Thymus (tissue), 14 donors: ENCODE results near the gene PABPC1L. TPM values are rescaled to one million over a fixed set of nuclear protein-coding genes. Genes with fewer than 3 reads are reported as not detected.
"Not testable (repeated sequence)": the region's sequence is repeated elsewhere in the genome, so short reads cannot be mapped to it uniquely, and the experiment has no call there.

ENCODE experiments used
- DNase-seq, 9 donors: peaks; one replicate each; pipeline ENCODE4 v3.0.0-alpha.2; 2013; ENCODE audit warnings: low spot score in 9 of 9, low read depth in 6 of 9, missing footprints in 1 of 9
- H3K27ac ChIP-seq, 2 donors: one replicate each; pipeline ENCODE4 v1.5.1; 2013; ENCODE audit warnings: control low read depth in 1 of 2, low read depth in 1 of 2, low read length in 1 of 2, mild to moderate bottlenecking in 1 of 2, moderate library complexity in 1 of 2
- H3K27me3 ChIP-seq, 2 donors: one replicate each; pipeline ENCODE4 v1.5.1; 2013; ENCODE audit warnings: low read length in 1 of 2; ENCODE audit not compliant: control insufficient read depth in 2 of 2, insufficient read depth in 1 of 2
- H3K36me3 ChIP-seq, 2 donors: one replicate each; pipeline ENCODE4 v1.5.1; 2013; ENCODE audit warnings: low read length in 1 of 2, mild to moderate bottlenecking in 1 of 2, moderate library complexity in 1 of 2; ENCODE audit not compliant: control insufficient read depth in 2 of 2, insufficient read depth in 2 of 2
- H3K4me1 ChIP-seq, 2 donors: one replicate each; pipeline ENCODE4 v1.5.1; 2013; ENCODE audit warnings: low read length in 2 of 2; ENCODE audit not compliant: control insufficient read depth in 2 of 2, insufficient read depth in 2 of 2
- H3K4me3 ChIP-seq, 2 donors: one replicate each; pipeline ENCODE4 v1.5.1; 2013; ENCODE audit warnings: low read length in 2 of 2, control low read depth in 1 of 2, mild to moderate bottlenecking in 1 of 2
- H3K9me3 ChIP-seq, 2 donors: one replicate each; pipeline ENCODE4 v1.5.1; 2013; ENCODE audit warnings: low read length in 1 of 2, mild to moderate bottlenecking in 1 of 2; ENCODE audit not compliant: control insufficient read depth in 2 of 2, insufficient read depth in 1 of 2
- WGBS: extraction: QIAGEN DNeasy Blood & Tissue Kit; methylation state at CpG from one replicate; pipeline ENCODE4 v1.1.7; 2013; 5-methylcytosine and 5-hydroxymethylcytosine counted together
- long read RNA-seq, 10 donors: transcript quantifications; one replicate each; lab custom pipeline, GENCODE V29; 2026
- polyA plus RNA-seq: library from polyadenylated mRNA; stranded (reverse); fragments of 200-250 nt; gene quantifications from one replicate; pipeline ENCODE4 v1.2.3, GENCODE V29; 2013
- total RNA-seq: library from RNA; stranded (reverse); fragments of 120-200 nt; gene quantifications from one replicate; pipeline ENCODE4 v1.2.4, GENCODE V29; 2013
- donor health status: healthy.

The PABPC1L gene
- 7.2 TPM for total RNA-seq
- polyA plus RNA-seq, result 131 TPM
- long read RNA-seq, donor 1, partial matches to known transcripts, result 0 of 3 reads
- long read RNA-seq, donor 1, other reads (novel, unspliced or antisense), result 0 of 3 reads
- long read RNA-seq, donor 2, transcript PABPC1L-202 (8 exons, 1,263 nt), result major isoform, 9 of 18 reads
- long read RNA-seq, donor 2, transcript PABPC1L-207 (6 exons, 2,223 nt), result minor isoform, 7 of 18 reads
- long read RNA-seq, donor 2, partial matches to known transcripts, result 0 of 18 reads
- long read RNA-seq, donor 2, other reads (novel, unspliced or antisense), result 0 of 18 reads
- long read RNA-seq, donor 3, transcript PABPC1L-202 (8 exons, 1,263 nt), result major isoform, 13 of 19 reads
- long read RNA-seq, donor 3, partial matches to known transcripts, result 0 of 19 reads
- long read RNA-seq, donor 3, other reads (novel, unspliced or antisense), result 0 of 19 reads
- long read RNA-seq, donor 4, transcript PABPC1L-207 (6 exons, 2,223 nt), result minor isoform, 5 of 14 reads
- long read RNA-seq, donor 4, transcript PABPC1L-202 (8 exons, 1,263 nt), result major isoform, 6 of 14 reads
- long read RNA-seq, donor 4, partial matches to known transcripts, result 0 of 14 reads
- long read RNA-seq, donor 4, other reads (novel, unspliced or antisense), result 0 of 14 reads
- long read RNA-seq, donor 5, transcript PABPC1L-202 (8 exons, 1,263 nt), result major isoform, 13 of 84 reads
- long read RNA-seq, donor 5, transcript PABPC1L-207 (6 exons, 2,223 nt), result minor isoform, 8 of 84 reads
- long read RNA-seq, donor 5, partial matches to known transcripts, result 44 of 84 reads
- long read RNA-seq, donor 5, other reads (novel, unspliced or antisense), result 17 of 84 reads
- long read RNA-seq, donor 6, partial matches to known transcripts, result 6 of 68 reads
- long read RNA-seq, donor 6, other reads (novel, unspliced or antisense), result 55 of 68 reads
- long read RNA-seq, donor 7, partial matches to known transcripts, result 15 of 43 reads
- long read RNA-seq, donor 7, other reads (novel, unspliced or antisense), result 24 of 43 reads
- long read RNA-seq, donor 8, partial matches to known transcripts, result 0 of 4 reads
- long read RNA-seq, donor 8, other reads (novel, unspliced or antisense), result 0 of 4 reads
- long read RNA-seq, donor 9, partial matches to known transcripts, result 0 of 7 reads
- long read RNA-seq, donor 9, other reads (novel, unspliced or antisense), result 0 of 7 reads
- long read RNA-seq, donor 10, partial matches to known transcripts, result 0 of 3 reads
- long read RNA-seq, donor 10, other reads (novel, unspliced or antisense), result 0 of 3 reads

- peak in 8 of 9 donors; percentile 43 to 89 (median 66) for DNase-seq
- Histone ChIP-seq H3K4me1 (peaks cover 12% of the 10 kb centered on the region in 2 donors), H3K9me3 (no peaks in the 10 kb centered on the region), H3K36me3 (peaks cover 13 to 37% of the 10 kb centered on the region in 2 donors), H3K4me3 (peak within 1 kb of the TSS; percentile 67 to 85), H3K27me3 (no peaks in the 10 kb centered on the region), H3K27ac (no peak within 1 kb of the TSS)
- WGBS, result 3% methylated on average over 61 of the region's 61 CpGs
These were observed at the start of gene PABPC1L for GRCh38 chr20:44909872-44910689. PABPC1L (plus strand) TSS chr20:44910060; CDS start chr20:44910144, 84 bp downstream.

GRCh38 chr20:44861531-44862006, 48.3 kb upstream of the PABPC1L start:
- no peak for DNase-seq
- WGBS, result 92% methylated on average over 5 of the region's 5 CpGs
- Histone ChIP-seq H3K9me3 (no peaks in the 10 kb centered on the region), H3K4me3 (no peak overlapping the region), H3K27ac (no peak overlapping the region), H3K27me3 (peaks cover 0 to 2% of the 10 kb centered on the region in 2 donors), H3K4me1 (no peaks in the 10 kb centered on the region), H3K36me3 (no peaks in the 10 kb centered on the region)

DNA sequence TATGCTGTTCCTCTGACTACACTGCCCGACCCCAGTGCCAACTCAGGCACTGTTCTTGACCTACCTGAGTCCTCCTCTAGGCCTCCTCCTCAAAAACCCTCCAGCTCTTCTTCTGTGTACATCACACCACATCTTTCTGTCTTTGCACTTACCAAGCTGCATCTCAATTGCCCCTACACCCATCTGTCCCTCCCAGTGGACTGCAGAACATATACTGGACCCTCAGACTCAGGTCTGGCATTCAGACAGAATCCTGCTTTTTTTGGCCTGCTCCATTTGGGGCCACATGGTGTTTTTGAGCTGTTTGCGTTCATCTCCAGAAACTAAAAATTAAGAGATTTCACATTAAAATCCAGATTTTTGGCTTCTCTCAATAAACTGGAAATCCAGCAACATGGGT, 47.6 kb upstream of the PABPC1L start:
- H3K27ac ChIP-seq, result peak overlapping the region in 1 of 2 donors; percentile 53
- no peak overlapping the region for H3K4me3 ChIP-seq
- peaks cover 0 to 4% of the 10 kb centered on the region in 2 donors for H3K27me3 ChIP-seq
- no peaks in the 10 kb centered on the region for H3K36me3 ChIP-seq
- no peaks in the 10 kb centered on the region for H3K9me3 ChIP-seq
- no peak for DNase-seq
- WGBS, result 94% methylated on average over 2 of the region's 2 CpGs
- H3K4me1 ChIP-seq, result no peaks in the 10 kb centered on the region

DNA sequence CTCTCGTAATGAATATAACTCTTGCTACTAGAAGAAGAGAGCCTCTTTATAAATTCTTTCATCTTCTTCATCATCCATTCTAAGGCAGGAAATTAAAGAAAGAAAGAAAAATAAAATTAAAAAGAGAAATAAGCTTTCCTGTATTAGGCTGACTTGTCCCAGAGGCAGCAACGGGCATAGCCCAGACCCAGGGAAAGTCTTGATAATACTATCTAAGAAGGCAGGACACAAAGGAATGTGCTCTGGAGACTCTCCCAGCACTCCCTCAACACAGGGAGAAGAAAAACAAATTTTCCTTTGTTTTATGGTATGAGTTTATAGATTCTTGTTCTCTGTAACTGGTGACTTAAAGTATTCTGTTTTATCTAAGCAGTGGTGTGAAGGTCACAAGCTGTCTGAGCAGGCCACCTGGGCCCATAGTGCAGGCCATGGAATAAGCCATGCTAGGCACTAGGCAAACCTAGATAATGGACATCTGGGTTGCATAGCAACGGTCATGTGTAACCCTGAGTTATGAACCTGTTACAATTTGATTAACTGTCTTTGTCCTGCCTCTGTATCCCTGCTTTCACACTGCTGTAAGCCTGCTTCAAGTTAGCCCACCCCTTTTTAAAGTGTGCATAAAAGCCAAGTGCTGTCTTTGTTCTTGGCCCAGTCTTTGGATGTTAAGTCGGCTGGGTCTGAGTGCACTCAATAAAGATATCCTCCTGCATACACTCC, 46.3 kb upstream of the PABPC1L start:
- H3K36me3 ChIP-seq, H3K27me3 ChIP-seq, H3K4me3 ChIP-seq, DNase-seq, H3K4me1 ChIP-seq, H3K27ac ChIP-seq, H3K9me3 ChIP-seq: not testable (repeated sequence)
- WGBS, result 96% methylated on average over 4 of the region's 4 CpGs

- not testable (repeated sequence) for H3K9me3 ChIP-seq, H3K27me3 ChIP-seq
- 96% methylated on average over 3 of the region's 3 CpGs for WGBS
These were observed 45.4 kb upstream of the PABPC1L start for GRCh38 chr20:44864493-44864892.

GRCh38 chr20:44866703-44867335, 43.0 kb upstream of the PABPC1L start:
- H3K27ac ChIP-seq, result no peak overlapping the region
- no peaks in the 10 kb centered on the region for H3K9me3 ChIP-seq
- no peaks in the 10 kb centered on the region for H3K36me3 ChIP-seq
- H3K4me3 ChIP-seq, result no peak overlapping the region
- H3K4me1 ChIP-seq, result no peaks in the 10 kb centered on the region
- 56% methylated on average over 8 of the region's 8 CpGs for WGBS
- peaks cover 3 to 6% of the 10 kb centered on the region in 2 donors for H3K27me3 ChIP-seq
- peak in 1 of 9 donors; percentile 16 for DNase-seq

More at GRCh38 chr20:44864493-44864892, 45.4 kb upstream of the PABPC1L start:
- not testable (repeated sequence) for H3K36me3 ChIP-seq, H3K27ac ChIP-seq, DNase-seq, H3K4me3 ChIP-seq, H3K4me1 ChIP-seq

GRCh38 chr20:44869471-44869870, 40.4 kb upstream of the PABPC1L start:
- H3K27ac ChIP-seq, result no peak overlapping the region
- H3K9me3 ChIP-seq, result no peaks in the 10 kb centered on the region
- 90% methylated on average over 5 of the region's 5 CpGs for WGBS
- H3K36me3 ChIP-seq, result no peaks in the 10 kb centered on the region
- H3K27me3 ChIP-seq, result peaks cover 3 to 6% of the 10 kb centered on the region in 2 donors
- DNase-seq, result no peak
- H3K4me3 ChIP-seq, result no peak overlapping the region
- H3K4me1 ChIP-seq, result no peaks in the 10 kb centered on the region
